K562 (cell line): ENCODE measurements around the gene CD274. TPM values are rescaled to one million over a fixed set of nuclear protein-coding genes. Genes with fewer than 3 reads are reported as not detected.

Experiments
- ARNT ChIP-seq, 2 experiments: fragments of 450-650 bp; IDR thresholded peaks; 2 replicates each; pipeline ENCODE4 v1.6.1; 2016; ENCODE audit warnings: mild to moderate bottlenecking in 1 of 2
- CXXC5 ChIP-seq: fragments of 250-450 bp; sonication (Bioruptor Pico); IDR thresholded peaks from 2 replicates; pipeline ENCODE4 v1.8.0; 2022; ENCODE audit warnings: inconsistent platforms, mild to moderate bottlenecking, moderate library complexity
- GTF2A2 ChIP-seq: IDR thresholded peaks from 2 replicates; pipeline ENCODE4 v1.6.1; 2016; ENCODE audit warnings: mild to moderate bottlenecking, missing genetic modification characterization, missing compliant biosample characterization
- HCFC1 ChIP-seq: IDR thresholded peaks from 2 replicates; pipeline ENCODE4 v1.6.1; 2012; ENCODE audit warnings: low read depth, low read length, improper control_type of control experiment
- MBD2 ChIP-seq: sonication (generic); IDR thresholded peaks from 2 replicates; pipeline ENCODE4 v1.6.1; 2016; ENCODE audit warnings: low read depth, borderline replicate concordance
- MEF2D ChIP-seq: conservative IDR thresholded peaks from 2 replicates; pipeline ENCODE4 v1.6.1; 2016; ENCODE audit warnings: low read depth, missing genetic modification characterization, missing compliant biosample characterization
- MYBL2 ChIP-seq, 2 experiments: fragments of 450-650 bp in 1 of 2; sonication (generic) in 1 of 2; formaldehyde crosslinking in 1 of 2; IDR thresholded peaks; 2 replicates each; pipeline versions ENCODE4 v1.6.1 to v1.8.1; 2017 to 2022; ENCODE audit warnings: borderline replicate concordance in 1 of 2, inconsistent platforms in 1 of 2, low read depth in 1 of 2, mild to moderate bottlenecking in 1 of 2, missing genetic modification reagents in 1 of 2, moderate library complexity in 1 of 2
- NR2C2 ChIP-seq, 2 experiments: fragments of 200-800 bp in 1 of 2; sonication (Bioruptor generic) in 1 of 2; sonication (generic) in 1 of 2; formaldehyde crosslinking in 1 of 2; IDR thresholded peaks; 2 replicates each; pipeline versions ENCODE4 v1.6.1 to v1.8.0; 2016 to 2022; ENCODE audit warnings: mild to moderate bottlenecking in 1 of 2, missing compliant biosample characterization in 1 of 2, missing genetic modification characterization in 1 of 2, missing genetic modification reagents in 1 of 2
- RFX1 ChIP-seq: fragments of 450-650 bp; IDR thresholded peaks from 2 replicates; pipeline ENCODE4 v1.6.1; 2016; ENCODE audit warnings: mild to moderate bottlenecking, moderate library complexity
- TEAD4 ChIP-seq, 2 experiments: sonication (generic) in 1 of 2; formaldehyde crosslinking in 1 of 2; IDR thresholded peaks; 2 replicates each; pipeline versions ENCODE4 v1.6.1 to v1.8.0; 2012 to 2022; ENCODE audit warnings: borderline replicate concordance in 1 of 2, inconsistent platforms in 1 of 2, low read length in 1 of 2, mild to moderate bottlenecking in 1 of 2, missing genetic modification reagents in 1 of 2
- ZBTB1 ChIP-seq: sonication (generic); formaldehyde crosslinking; IDR thresholded peaks from 2 replicates; pipeline ENCODE4 v1.8.1; 2023; ENCODE audit warnings: missing genetic modification reagents, low read depth, mild to moderate bottlenecking, borderline replicate concordance
- ZKSCAN3 ChIP-seq: fragments of 250-450 bp; sonication (Bioruptor Pico); IDR thresholded peaks from 2 replicates; pipeline ENCODE4 v1.4.0; 2020
- ZNF232 ChIP-seq: sonication (generic); formaldehyde crosslinking; IDR thresholded peaks from 2 replicates; pipeline ENCODE4 v1.8.0; 2022; ENCODE audit warnings: mild to moderate bottlenecking, missing genetic modification reagents
- polyA plus RNA-seq, 8 experiments: library from polyadenylated mRNA; depleted of rRNA in 4 of 8; stranded (reverse) in 5 of 8; unstranded in 3 of 8; fragments of >200 nt; fragmentation: Nextera tagmentation in 2 of 8; fragmentation: Illumina TruSeq in 1 of 8; extraction: Ambion mirVana in 2 of 8; extraction: Trizol in 1 of 8; gene quantifications; 2 replicates each; pipeline versions ENCODE4 v1.2.1 to v1.2.3, GENCODE V29; 2011 to 2014; ENCODE audit warnings: inconsistent platforms in 1 of 8, missing spikeins in 1 of 8
- total RNA-seq, 7 experiments: library from RNA; depleted of rRNA in 6 of 7; stranded (reverse); fragments of >200 nt in 6 of 7; fragmentation: Illumina TruSeq in 2 of 7; extraction: Trizol in 2 of 7; gene quantifications; 2 replicates each; pipeline versions ENCODE4 v1.2.1 to v1.2.3, GENCODE V29; 2011 to 2021; ENCODE audit warnings: low replicate concordance in 1 of 7
- TF ChIP-seq, protein P1 (sequence below): sonication (generic); formaldehyde crosslinking; IDR thresholded peaks from 2 replicates; pipeline ENCODE4 v1.8.0; 2023; ENCODE audit warnings: mild to moderate bottlenecking, missing genetic modification reagents
- TF ChIP-seq, protein P2 (sequence below), 2 experiments: fragments of 450-650 bp; conservative IDR thresholded peaks; 2 replicates each; pipeline ENCODE4 v1.6.1; 2017; ENCODE audit warnings: mild to moderate bottlenecking in 2 of 2, moderate library complexity in 2 of 2
- TF ChIP-seq, protein P3 (sequence below): sonication (generic); formaldehyde crosslinking; IDR thresholded peaks from 2 replicates; pipeline ENCODE4 v1.8.1; 2022; ENCODE audit warnings: missing genetic modification reagents
- TF ChIP-seq, protein P4 (sequence below), 2 experiments: IDR thresholded peaks; 2 replicates each; pipeline ENCODE4 v1.6.1; 2012; ENCODE audit warnings: improper control_type of control experiment in 2 of 2, low read depth in 2 of 2, low read length in 2 of 2, borderline replicate concordance in 1 of 2

CD274 gene
- total and polyA plus RNA-seq, 9 of the 15 experiments (the other 6 are each of a cell fraction or from before 2014, with no cell fraction given) = 0.07 to 0.51 (median 0.30) TPM; not detected in 1

DNA sequence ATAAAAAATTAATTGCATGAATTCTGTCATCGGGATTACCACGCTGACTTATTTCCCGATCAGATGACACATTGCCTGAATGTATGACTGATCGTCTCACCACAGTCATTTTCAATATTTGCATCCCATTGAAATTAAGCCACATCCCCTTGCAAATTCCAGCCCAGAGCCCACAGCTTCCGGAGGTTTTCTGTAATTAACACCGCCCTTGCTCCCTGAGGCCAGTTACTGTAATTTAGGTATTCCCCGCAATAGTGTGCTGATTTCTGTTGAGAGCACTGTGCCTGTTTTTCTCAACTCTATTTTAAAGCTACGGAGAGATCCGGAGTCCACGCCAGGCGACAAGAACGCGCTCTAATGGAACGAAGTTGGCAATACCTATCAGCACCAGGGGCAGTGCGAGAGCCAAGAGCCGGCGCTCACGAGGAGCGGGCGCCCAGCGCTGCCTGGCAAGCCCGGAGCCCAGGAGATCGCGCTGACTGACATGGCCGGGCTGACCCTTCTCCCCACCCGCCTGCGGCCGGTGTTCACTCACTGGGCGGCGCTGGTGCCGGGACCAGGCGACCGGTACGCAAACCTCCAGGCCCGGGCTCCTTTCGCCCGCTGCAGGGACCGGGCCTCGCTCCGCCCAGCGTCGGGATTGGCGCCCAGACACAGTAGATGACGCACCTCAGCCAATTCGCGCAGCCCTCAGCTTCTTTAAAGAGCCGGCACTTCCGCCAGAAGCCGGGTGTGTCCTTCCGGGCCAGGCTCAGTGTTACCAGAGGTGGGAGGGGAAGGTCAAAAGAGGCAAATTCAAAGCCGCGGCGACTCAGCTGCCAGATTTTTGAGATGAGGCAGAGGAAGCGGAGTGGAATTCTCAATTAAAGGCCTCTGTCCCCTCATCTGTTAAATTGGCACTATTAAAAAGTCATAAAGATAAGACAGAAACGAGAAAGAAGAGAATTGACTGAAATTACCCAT lies 12.8 kb upstream of the CD274 start, which contains the start of gene PLGRKT (continued):
- TF ChIP-seq, protein P1, sequence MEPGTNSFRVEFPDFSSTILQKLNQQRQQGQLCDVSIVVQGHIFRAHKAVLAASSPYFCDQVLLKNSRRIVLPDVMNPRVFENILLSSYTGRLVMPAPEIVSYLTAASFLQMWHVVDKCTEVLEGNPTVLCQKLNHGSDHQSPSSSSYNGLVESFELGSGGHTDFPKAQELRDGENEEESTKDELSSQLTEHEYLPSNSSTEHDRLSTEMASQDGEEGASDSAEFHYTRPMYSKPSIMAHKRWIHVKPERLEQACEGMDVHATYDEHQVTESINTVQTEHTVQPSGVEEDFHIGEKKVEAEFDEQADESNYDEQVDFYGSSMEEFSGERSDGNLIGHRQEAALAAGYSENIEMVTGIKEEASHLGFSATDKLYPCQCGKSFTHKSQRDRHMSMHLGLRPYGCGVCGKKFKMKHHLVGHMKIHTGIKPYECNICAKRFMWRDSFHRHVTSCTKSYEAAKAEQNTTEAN = no peak
- TF ChIP-seq NR2C2 (CRISPR knock-in tag; IDR thresholded peaks at IDR 0.05) (peak; percentile 83), NR2C2 (tag; IDR thresholded peaks at IDR 0.05) (peak; percentile 91), ARNT (IDR thresholded peaks at IDR 0.05) (no peak), HCFC1 (peak; percentile 17), RFX1 (no peak), MEF2D (tag) (no peak), GTF2A2 (no peak), CXXC5 (CRISPR knock-in tag) (0 out of 2 replicates have a peak, but pooled peaks have one; percentile 26), ZKSCAN3 (CRISPR knock-in tag) (no peak), ZBTB1 (CRISPR knock-in tag) (no peak), MBD2 (peak; percentile 22; the same call in 1 of the 2 replicates), ZNF232 (CRISPR knock-in tag) (no peak), MYBL2 (IDR thresholded peaks at IDR 0.05; ENCODE audit: low read depth) (peak; percentile 54; the same call in 1 of the 2 replicates), MYBL2 (CRISPR knock-in tag; IDR thresholded peaks at IDR 0.05; ENCODE audit: borderline replicate concordance) (no peak), TEAD4 (IDR thresholded peaks at IDR 0.05; ENCODE audit: low read length) (no peak), TEAD4 (CRISPR knock-in tag; IDR thresholded peaks at IDR 0.05; ENCODE audit: borderline replicate concordance) (no peak)
- TF ChIP-seq, protein P2, sequence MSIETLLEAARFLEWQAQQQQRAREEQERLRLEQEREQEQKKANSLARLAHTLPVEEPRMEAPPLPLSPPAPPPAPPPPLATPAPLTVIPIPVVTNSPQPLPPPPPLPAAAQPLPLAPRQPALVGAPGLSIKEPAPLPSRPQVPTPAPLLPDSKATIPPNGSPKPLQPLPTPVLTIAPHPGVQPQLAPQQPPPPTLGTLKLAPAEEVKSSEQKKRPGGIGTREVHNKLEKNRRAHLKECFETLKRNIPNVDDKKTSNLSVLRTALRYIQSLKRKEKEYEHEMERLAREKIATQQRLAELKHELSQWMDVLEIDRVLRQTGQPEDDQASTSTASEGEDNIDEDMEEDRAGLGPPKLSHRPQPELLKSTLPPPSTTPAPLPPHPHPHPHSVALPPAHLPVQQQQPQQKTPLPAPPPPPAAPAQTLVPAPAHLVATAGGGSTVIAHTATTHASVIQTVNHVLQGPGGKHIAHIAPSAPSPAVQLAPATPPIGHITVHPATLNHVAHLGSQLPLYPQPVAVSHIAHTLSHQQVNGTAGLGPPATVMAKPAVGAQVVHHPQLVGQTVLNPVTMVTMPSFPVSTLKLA (conservative IDR thresholded peaks at IDR 0.05) = peak in 1 of 2 experiments; percentile 40; a peak in 1 of 4 replicates
- TF ChIP-seq, protein P3, sequence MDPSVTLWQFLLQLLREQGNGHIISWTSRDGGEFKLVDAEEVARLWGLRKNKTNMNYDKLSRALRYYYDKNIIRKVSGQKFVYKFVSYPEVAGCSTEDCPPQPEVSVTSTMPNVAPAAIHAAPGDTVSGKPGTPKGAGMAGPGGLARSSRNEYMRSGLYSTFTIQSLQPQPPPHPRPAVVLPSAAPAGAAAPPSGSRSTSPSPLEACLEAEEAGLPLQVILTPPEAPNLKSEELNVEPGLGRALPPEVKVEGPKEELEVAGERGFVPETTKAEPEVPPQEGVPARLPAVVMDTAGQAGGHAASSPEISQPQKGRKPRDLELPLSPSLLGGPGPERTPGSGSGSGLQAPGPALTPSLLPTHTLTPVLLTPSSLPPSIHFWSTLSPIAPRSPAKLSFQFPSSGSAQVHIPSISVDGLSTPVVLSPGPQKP = no peak
- TF ChIP-seq, protein P4, sequence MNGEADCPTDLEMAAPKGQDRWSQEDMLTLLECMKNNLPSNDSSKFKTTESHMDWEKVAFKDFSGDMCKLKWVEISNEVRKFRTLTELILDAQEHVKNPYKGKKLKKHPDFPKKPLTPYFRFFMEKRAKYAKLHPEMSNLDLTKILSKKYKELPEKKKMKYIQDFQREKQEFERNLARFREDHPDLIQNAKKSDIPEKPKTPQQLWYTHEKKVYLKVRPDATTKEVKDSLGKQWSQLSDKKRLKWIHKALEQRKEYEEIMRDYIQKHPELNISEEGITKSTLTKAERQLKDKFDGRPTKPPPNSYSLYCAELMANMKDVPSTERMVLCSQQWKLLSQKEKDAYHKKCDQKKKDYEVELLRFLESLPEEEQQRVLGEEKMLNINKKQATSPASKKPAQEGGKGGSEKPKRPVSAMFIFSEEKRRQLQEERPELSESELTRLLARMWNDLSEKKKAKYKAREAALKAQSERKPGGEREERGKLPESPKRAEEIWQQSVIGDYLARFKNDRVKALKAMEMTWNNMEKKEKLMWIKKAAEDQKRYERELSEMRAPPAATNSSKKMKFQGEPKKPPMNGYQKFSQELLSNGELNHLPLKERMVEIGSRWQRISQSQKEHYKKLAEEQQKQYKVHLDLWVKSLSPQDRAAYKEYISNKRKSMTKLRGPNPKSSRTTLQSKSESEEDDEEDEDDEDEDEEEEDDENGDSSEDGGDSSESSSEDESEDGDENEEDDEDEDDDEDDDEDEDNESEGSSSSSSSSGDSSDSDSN (IDR thresholded peaks at IDR 0.05; ENCODE audit: borderline replicate concordance in 1 of 2, low read depth in 2 of 2, low read length in 2 of 2) = 0 out of 4 replicates have a peak, but pooled peaks have one; percentile 58 to 67
